Left lung (tissue), 10 donors: ENCODE measurements around the gene RENBP. TPM values are rescaled to one million over a fixed set of nuclear protein-coding genes. Genes with fewer than 3 reads are reported as not detected.

Experiments used
- ATAC-seq: fragments of 200-7000 bp; cut with Tn5 transposase; one replicate; pipeline ENCODE4 v1.9.1; 2020; ENCODE audit warnings: moderate library complexity
- DNase-seq, 4 donors: peaks; one replicate each; pipeline ENCODE4 v3.0.0-alpha.2; 2013 to 2020
- H3K27ac ChIP-seq, 2 donors: fragments of 200-600 bp; sonication (generic) in 1 of 2; one replicate each; pipeline versions ENCODE4 v1.5.0 to v1.8.0; 2020 to 2021
- H3K27me3 ChIP-seq, 2 donors: fragments of 200-600 bp; sonication (generic) in 1 of 2; one replicate each; pipeline versions ENCODE4 v1.5.0 to v1.8.0; 2020 to 2021
- H3K36me3 ChIP-seq, 2 donors: fragments of 200-600 bp; sonication (generic) in 1 of 2; one replicate each; pipeline versions ENCODE4 v1.5.0 to v1.8.0; 2020 to 2021
- H3K4me1 ChIP-seq, 2 donors: fragments of 200-600 bp; one replicate each; pipeline ENCODE4 v1.8.0; 2021
- H3K4me3 ChIP-seq, 2 donors: fragments of 200-600 bp; sonication (generic) in 1 of 2; one replicate each; pipeline versions ENCODE4 v1.5.0 to v1.8.0; 2020 to 2021; ENCODE audit warnings: mild to moderate bottlenecking in 1 of 2
- H3K9me3 ChIP-seq, 2 donors: fragments of 200-600 bp; sonication (generic) in 1 of 2; one replicate each; pipeline versions ENCODE4 v1.5.0 to v1.8.0; 2020 to 2021
- CTCF ChIP-seq, 2 donors: fragments of 200-600 bp; sonication (generic) in 1 of 2; IDR thresholded peaks; one replicate each; pipeline versions ENCODE4 v1.5.0 to v1.8.0; 2021; ENCODE audit warnings: antibody characterized with exemption in 2 of 2
- intact Hi-C, 2 donors: fragments of 100-400 bp; cut with DNase I; formaldehyde crosslinking; loops; one replicate each; pipeline versions ENCODE4 v1.11.2 to v1.14.2; 2022
- polyA plus RNA-seq, 6 donors: library from polyadenylated mRNA; unstranded; fragments of 120-200 nt; gene quantifications; one replicate each; pipeline ENCODE4 v1.2.1, GENCODE V29; 2013; ENCODE audit not compliant: insufficient read length in 6 of 6
- total RNA-seq, 2 donors: library from RNA; stranded (reverse); fragmentation: NEBNext Ultra II Directional; extraction: Animal tissue kit (Norgen Biotek cat#: 25700); gene quantifications; one replicate each; pipeline ENCODE4 v1.2.1, GENCODE V29; 2021
- donor health status: DM: no; HTN: yes; CAD: no.
- donor health status: DM: no; HTN: no; CAD: no.

Gene RENBP
- total and polyA plus RNA-seq, 8 donors = 5.2 to 62.1 (median 6.7) TPM

- peak overlapping the region in 1 of 2 donors; percentile 97 for H3K27ac ChIP-seq
- H3K4me1 ChIP-seq = peaks cover 7 to 36% of the 10 kb centered on the region in 2 donors
- no peak for DNase-seq
- no peaks in the 10 kb centered on the region for H3K9me3 ChIP-seq
- TF ChIP-seq CTCF (IDR thresholded peaks at IDR 0.05) = no peak
- H3K27me3 ChIP-seq = no peaks in the 10 kb centered on the region
- peak overlapping the region in 1 of 2 donors; percentile 16 for H3K4me3 ChIP-seq
- H3K36me3 ChIP-seq = peaks cover 0 to 30% of the 10 kb centered on the region in 2 donors
- ATAC-seq = no peak
- intact Hi-C loops = no loop called here
These were observed 14.9 kb downstream of the RENBP start for GRCh38 chrX:153929576-153929975.

GRCh38 chrX:153928846-153929245 is 15.6 kb downstream of the RENBP start:
- intact Hi-C loops = no loop called here
- Histone ChIP-seq H3K27ac (peak overlapping the region; percentile 59 to 97), H3K4me3 (peak overlapping the region in 1 of 2 donors; percentile 16), H3K36me3 (peaks cover 0 to 30% of the 10 kb centered on the region in 2 donors), H3K9me3 (no peaks in the 10 kb centered on the region), H3K4me1 (peaks cover 4 to 33% of the 10 kb centered on the region in 2 donors), H3K27me3 (no peaks in the 10 kb centered on the region)
- ATAC-seq (no peak), DNase-seq (no peak)
- no peak for TF ChIP-seq CTCF (IDR thresholded peaks at IDR 0.05)

- intact Hi-C loops = no loop called here
- Histone ChIP-seq H3K9me3 (no peaks in the 10 kb centered on the region), H3K27ac (peak overlapping the region; percentile 96 to 97), H3K36me3 (peaks cover 0 to 30% of the 10 kb centered on the region in 2 donors), H3K4me1 (peaks cover 1 to 33% of the 10 kb centered on the region in 2 donors), H3K4me3 (peak overlapping the region; percentile 35 to 57), H3K27me3 (no peaks in the 10 kb centered on the region)
- TF ChIP-seq CTCF (IDR thresholded peaks at IDR 0.05) = no peak
- peak; percentile 89 to 98 (median 97) for DNase-seq
- ATAC-seq = peak; percentile 92
These were observed 16.3 kb downstream of the RENBP start for GRCh38 chrX:153927922-153928760.

GRCh38 chrX:153927672-153927921 is 16.8 kb downstream of the RENBP start:
- Histone ChIP-seq H3K4me1 (peaks cover 4 to 33% of the 10 kb centered on the region in 2 donors), H3K9me3 (no peaks in the 10 kb centered on the region), H3K27me3 (no peaks in the 10 kb centered on the region), H3K36me3 (peaks cover 0 to 28% of the 10 kb centered on the region in 2 donors), H3K27ac (peak overlapping the region; percentile 96 to 97), H3K4me3 (peak overlapping the region; percentile 35 to 57)
- intact Hi-C loops = no loop called here
- ATAC-seq = peak; percentile 12
- TF ChIP-seq CTCF (IDR thresholded peaks at IDR 0.05) = no peak
- DNase-seq = no peak

- peaks cover 0 to 22% of the 10 kb centered on the region in 2 donors for H3K36me3 ChIP-seq
- intact Hi-C loops = no loop called here
- H3K9me3 ChIP-seq = no peaks in the 10 kb centered on the region
- peak overlapping the region; percentile 35 to 57 for H3K4me3 ChIP-seq
- no peak for TF ChIP-seq CTCF (IDR thresholded peaks at IDR 0.05)
- no peaks in the 10 kb centered on the region for H3K27me3 ChIP-seq
- peaks cover 4 to 38% of the 10 kb centered on the region in 2 donors for H3K4me1 ChIP-seq
- DNase-seq (peak; percentile 17 to 86 (median 64)), ATAC-seq (peak; percentile 8)
- H3K27ac ChIP-seq = peak overlapping the region; percentile 96 to 97
These were observed 17.4 kb downstream of the RENBP start for GRCh38 chrX:153926858-153927671.
